ENCODE data around the gene OCIAD2.

- TF ChIP-seq POLR2AphosphoS5 (IDR thresholded peaks at IDR 0.05) (no peak), CTCF (IDR thresholded peaks at IDR 0.05) (no peak)
Measured at GRCh38 chr4:48954314-48954713, 47.7 kb upstream of the OCIAD2 start.
